HG03066 (cell line): ENCODE data around the gene TRIM68.
A peak's percentile ranks its signal among the peaks of the same experiment; 100 is the strongest.

ENCODE experiments used
- ATAC-seq: cut with Tn5 transposase; IDR thresholded peaks from one replicate; pipeline ENCODE4 v1.9.1; 2021; ENCODE audit warnings: low read depth; ENCODE audit not compliant: unreplicated experiment

The TRIM68 gene, protein sequence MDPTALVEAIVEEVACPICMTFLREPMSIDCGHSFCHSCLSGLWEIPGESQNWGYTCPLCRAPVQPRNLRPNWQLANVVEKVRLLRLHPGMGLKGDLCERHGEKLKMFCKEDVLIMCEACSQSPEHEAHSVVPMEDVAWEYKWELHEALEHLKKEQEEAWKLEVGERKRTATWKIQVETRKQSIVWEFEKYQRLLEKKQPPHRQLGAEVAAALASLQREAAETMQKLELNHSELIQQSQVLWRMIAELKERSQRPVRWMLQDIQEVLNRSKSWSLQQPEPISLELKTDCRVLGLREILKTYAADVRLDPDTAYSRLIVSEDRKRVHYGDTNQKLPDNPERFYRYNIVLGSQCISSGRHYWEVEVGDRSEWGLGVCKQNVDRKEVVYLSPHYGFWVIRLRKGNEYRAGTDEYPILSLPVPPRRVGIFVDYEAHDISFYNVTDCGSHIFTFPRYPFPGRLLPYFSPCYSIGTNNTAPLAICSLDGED

DNA sequence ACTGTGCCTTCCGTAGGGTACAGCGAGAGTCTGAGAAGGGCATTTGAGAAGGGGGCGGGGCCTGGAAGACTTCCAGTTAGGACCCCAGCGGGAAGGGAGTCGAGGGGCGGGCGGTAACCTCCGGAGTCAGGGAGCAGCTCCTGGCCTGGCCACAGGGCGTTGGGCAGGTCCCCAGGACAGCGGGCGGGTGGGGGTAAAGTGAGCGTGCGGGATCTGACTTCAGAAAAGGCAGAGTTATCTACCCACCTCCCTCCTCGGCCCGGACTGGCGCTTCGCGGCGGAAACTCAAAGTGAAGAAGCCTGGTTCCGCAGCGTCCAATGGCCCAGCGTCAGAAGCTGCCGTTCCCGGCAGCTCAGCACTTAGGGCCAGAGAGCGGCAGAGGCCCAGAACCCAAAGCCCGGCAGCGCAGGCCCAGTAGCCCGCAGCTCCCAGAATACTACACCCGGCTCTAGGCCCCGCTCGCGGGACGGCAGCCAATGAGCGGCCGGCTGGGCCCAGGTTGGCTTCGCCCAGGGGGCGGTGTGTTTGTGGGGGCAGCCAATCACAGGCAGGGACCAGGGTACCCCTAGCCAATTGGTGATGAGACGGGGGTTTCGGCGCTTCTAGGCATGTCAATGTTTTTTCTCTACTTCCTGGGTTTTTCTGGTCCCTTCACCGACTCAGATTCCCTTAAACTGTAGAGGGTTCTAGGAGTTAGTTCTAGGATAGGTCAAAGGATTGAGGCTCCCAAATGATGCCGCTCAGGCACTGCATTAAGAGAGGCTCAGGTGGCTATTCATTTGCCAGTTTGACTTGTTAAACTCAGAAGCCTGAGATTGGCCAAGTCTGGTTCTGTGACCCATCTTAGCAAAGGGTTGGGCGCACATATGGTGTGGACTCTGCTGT is at the start of gene TRIM68:
TSS of gene TRIM68 (minus strand) at position 451 of the 886 bp plus-strand sequence. CDS start 2,727 bp downstream, outside the sequence.
- peak; percentile 99 for ATAC-seq

DNA sequence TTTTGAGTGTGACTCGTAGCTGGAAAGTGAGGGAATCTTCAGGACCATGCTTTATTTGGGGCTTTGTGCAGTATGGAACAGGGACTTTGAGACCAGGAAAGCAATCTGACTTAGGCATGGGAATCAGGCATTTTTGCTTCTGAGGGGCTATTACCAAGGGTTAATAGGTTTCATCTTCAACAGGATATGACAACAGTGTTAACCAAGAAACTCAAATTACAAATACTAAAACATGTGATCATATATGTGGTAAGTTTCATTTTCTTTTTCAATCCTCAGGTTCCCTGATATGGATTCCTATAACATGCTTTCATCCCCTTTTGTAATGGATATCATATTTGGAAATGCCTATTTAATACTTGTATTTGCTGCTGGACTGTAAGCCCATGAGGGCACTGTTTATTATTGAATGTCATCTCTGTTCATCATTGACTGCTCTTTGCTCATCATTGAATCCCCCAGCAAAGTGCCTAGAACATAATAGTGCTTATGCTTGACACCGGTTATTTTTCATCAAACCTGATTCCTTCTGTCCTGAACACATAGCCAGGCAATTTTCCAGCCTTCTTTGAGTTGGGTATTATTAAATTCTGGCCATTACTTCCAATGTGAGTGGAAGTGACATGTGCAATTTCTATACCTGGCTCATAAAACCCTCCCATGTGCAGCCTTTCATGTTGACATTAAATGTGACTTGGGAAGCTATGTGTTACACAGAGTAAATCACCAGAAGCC is 46.8 kb upstream of the TRIM68 start:
- no peak for ATAC-seq

DNA sequence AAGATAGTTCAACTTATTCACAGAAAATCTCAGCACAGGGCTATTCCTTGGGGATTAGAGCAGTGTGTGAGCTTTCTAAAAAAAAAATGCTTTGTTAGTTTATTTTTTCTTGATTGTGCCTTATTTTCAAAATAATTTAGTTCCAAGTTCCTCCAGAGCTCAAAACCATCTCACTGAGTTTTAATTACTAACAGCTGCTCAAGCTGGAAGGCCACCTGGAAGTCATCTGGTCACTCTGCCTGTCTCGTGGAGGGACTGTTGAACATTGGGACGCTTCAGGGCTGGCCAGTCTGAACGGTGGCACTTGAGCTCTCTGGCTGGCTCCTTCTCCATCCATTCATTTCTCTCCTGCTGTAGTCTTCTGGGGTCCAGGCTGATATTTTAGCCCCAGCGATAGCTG is 39.7 kb upstream of the TRIM68 start:
- ATAC-seq = no peak

DNA sequence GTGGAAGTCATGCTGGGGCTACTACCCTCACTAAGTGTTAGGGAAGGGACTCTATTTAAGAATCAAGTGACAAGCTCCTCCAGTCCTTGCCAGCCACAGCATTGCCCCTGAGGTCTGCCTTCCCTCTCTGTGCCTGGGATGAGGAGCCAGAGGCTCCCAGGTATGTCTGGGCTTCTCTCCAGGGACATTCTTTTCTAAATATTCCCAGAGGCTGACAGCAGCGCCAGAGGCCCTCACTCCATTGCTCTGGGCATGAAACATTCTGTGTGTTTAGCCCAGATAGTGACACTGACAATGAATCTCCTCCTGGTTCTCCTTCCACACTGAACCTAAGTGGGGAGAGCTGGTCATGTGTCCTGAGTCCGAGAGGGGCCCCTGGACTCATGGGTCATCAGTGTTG is 37.9 kb upstream of the TRIM68 start:
- no peak for ATAC-seq

DNA sequence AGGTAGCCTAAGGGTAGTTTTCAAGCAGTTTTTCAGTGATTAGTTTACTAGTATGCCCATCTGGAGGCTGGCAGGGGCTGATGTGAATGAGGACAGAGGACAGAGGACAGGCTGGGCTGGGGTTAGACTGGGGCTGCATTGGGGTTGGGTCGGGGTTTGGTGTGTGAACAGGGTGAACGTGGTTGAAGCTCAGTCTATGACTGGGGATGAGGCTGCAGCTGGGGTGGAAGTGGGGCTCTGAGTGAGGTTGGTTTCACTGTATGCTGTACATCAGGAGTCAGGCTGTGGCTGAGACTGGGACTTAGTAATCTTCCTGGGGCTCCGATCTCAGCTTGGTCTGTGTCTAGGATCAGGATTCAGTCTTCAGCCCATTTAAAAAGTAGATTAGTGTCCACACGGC is 36.2 kb upstream of the TRIM68 start:
- no peak for ATAC-seq

DNA sequence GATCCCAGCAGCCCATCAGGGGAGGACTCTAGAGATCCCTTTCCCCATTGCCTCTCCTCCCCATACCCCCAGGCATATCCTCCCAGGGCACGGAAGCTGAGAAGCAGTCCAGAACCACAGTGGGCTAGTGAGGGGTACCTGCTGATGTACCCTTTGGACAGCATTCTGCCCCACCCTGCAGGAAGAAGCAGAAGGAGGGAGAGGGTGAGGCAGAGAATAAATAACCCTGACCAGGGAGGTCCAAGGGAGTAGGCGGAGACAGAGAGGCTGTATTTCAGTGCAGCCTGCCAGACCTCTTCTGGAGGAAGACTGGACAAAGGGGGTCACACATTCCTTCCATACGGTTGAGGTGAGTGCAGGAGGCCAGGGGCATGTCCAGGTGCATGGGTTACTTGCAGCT is 35.7 kb upstream of the TRIM68 start, which contains the start of gene OR51E1:
TSS of gene OR51E1 (plus strand) at position 301 of the 400 bp plus-strand sequence. CDS start 8,545 bp downstream, outside the sequence.
- ATAC-seq = no peak

DNA sequence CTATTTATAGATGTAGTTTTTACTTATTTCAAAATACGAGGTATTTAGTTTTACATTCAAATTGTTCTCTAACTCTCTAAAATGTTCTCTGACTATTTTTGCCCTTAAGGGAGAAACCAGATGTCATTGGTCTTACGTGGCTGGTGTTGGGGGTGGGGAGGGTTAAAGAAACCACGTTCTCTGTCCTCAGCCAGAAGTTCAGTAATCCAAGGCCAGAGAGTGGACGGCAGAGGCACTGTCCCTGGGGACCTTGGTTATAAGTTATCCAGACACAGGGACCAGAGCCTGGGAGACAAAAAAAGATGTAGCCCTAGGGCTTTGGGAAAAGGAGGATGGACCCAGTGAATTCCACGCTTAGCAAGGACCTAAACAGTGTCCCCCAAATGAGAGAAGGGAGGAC is 35.0 kb upstream of the TRIM68 start:
- ATAC-seq = no peak

DNA sequence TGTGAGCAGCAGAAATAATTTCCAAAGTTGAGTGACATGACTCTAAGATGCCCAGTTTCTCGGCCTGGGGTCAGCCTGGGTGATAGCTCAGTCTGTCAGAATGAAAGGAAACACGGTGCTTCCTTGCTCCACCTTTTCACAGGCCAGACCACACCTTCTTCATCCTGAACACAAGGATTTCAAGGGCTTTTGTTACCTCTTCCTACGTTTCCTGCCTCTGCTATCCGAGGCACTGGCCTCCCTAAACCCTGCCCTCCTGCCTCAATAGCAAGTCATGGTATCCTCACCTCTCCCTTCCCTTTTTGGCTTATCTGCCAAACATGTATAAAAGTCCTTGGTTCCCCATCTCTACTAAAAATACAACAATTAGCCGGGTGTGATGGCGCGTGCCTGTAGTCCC is 34.0 kb upstream of the TRIM68 start:
- ATAC-seq = no peak

DNA sequence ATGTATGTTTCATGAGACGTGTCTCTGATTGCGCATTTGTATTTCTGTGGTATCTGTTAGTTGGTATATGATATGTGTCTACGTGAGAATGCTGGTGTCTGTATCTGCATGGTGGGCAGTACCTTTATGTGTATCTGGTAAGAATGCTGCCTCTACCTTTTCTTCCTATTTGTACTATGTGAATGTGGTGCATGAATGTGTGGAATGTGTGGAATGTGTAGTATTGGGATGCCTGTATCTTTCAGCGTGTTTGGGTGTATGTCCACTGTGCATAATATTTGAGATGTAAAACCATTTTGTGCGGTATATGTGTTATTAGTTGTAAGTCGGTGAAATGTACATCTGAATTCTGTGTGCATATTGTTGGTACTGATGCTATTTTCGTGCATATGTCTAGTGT is 33.5 kb upstream of the TRIM68 start:
- ATAC-seq = no peak

DNA sequence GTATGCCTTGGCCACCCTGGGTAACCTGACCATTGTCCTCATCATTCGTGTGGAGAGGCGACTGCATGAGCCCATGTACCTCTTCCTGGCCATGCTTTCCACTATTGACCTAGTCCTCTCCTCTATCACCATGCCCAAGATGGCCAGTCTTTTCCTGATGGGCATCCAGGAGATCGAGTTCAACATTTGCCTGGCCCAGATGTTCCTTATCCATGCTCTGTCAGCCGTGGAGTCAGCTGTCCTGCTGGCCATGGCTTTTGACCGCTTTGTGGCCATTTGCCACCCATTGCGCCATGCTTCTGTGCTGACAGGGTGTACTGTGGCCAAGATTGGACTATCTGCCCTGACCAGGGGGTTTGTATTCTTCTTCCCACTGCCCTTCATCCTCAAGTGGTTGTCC is 31.9 kb upstream of the TRIM68 start:
- no peak for ATAC-seq

DNA sequence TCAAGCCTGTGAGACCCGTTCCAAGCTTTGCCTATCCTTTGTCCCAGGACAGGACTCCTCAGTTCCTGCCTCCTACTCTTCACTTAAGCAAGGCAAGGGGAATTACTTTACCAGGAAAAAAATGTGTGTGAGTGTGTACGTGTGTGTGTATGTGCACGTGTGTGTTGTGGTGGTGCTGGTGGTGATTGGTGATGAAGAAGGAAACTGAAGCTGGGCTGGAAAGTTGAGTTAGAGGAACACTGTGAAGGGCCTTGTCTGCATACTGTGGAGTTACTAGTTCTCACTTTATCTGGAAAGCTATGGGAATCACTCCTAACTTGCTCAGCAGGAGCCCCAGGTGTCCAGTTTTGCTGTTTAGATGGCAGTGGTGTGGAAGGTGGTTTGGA is 29.6 kb upstream of the TRIM68 start:
- ATAC-seq = no peak

DNA sequence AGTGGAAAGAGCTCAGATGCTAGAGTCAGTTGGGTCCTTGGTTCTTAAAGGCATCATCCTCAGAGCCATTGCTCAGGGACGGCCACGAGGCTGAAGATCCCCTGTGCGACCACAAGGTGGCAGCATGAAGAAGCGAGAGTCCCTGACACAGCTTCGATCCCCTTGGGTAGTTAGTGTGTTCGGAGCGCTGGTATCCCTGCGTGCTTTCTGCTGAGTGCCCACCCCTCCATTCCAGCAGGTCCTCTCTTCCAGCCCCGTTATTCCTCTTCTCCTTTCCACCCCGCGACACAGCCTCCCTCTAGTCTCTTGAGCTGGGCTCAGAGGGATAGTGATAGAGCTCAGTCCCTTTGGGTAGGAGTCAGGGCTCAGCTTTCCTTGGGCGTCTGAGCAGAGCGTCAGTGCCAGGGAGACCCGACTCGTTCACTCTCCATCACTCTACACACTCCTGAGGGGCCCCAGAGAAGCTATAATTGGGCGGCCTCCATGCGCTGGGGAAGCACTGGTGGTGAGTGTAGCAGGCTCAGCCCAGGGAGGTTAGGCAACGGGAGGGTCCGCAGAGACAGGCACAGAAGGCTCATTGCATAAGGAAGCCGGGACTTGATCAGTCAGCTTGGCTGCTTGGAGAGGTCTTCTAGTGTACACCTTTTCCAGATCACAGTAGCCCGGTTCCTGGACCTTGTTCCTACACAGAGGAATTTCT is 29.1 kb upstream of the TRIM68 start, which contains the start of gene OR51D1:
TSS of gene OR51D1 (plus strand) at position 516 of the 700 bp plus-strand sequence. CDS start 2,314 bp downstream, outside the sequence.
- ATAC-seq = peak; percentile 95

DNA sequence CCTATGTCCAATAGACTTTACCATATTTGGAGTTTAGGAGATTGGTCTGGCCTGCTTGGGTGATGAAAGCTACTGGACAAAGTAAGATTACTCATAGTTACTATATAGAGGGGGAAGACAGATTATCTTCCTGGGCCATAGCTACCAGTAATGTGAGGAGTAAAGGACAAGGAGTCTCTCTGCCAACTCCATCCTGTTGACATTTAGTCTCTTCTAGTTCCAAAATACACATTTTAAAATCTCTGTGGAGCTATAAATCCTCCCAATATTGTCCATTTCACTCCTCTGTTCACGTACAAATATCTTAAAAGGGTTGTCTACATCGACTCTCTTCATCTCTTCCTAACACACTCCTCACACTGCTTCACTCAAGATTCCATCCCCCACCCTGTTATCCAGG is 28.1 kb upstream of the TRIM68 start:
- ATAC-seq = no peak

DNA sequence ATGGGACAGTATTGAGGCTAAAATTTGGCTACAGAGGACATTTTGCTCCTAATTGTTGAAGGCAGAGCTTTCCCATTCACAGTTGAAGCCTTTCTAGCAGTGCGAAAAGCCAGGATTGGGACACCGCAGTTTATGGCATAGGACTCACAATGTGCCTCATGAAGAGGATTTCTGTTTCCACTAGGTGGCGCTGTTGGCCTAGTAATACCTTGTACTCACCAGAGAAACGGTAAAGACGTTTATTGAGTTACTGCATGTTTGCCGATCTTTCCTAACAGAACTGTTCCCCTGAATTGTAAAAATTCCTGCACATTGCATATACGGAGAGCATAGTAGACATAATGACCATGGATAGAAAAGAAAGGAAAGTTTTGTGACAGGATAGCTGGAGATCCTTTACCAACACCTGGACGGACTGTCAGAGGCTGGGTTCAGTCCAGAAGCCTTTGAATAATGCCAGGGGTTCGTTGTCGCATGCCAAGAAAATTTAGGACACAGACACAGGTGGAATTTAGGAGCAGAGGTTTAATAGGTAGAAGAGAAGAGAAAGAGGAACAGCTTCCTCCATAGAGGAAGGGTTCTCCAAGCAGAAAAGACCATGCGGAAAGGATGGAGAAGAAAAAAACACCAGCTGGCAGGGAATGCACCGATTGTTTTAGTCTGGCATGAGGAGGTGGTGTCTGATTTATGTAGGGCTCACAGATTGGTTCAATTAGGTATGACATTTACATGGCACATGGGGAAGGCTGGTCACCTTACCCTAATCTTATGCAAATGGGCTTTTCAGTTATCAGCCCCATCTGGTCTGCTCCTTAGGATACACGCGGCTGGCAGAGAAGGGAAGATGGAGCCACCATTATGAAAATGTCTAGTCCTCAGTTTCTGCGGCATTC is 18.4 kb upstream of the TRIM68 start:
- no peak for ATAC-seq

DNA sequence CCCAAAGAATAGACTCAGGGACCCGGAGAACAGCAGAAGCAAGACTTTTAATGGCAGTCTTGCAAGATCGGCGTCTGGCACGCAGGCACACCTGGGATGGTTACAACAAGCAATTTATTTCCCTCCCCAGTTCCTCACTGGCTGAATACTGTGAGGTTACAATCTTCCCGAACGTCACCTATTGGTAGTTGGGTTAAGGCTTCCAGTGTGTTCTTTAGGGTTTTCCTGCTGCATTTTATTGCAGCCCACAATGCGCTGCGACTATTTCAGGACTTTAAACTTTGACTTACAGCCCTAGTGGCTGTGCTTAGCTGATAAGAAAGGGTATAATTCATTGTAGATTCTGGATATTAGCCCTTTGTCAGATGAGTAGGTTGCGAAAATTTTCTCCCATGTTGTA is 11.5 kb upstream of the TRIM68 start:
- no peak for ATAC-seq

DNA sequence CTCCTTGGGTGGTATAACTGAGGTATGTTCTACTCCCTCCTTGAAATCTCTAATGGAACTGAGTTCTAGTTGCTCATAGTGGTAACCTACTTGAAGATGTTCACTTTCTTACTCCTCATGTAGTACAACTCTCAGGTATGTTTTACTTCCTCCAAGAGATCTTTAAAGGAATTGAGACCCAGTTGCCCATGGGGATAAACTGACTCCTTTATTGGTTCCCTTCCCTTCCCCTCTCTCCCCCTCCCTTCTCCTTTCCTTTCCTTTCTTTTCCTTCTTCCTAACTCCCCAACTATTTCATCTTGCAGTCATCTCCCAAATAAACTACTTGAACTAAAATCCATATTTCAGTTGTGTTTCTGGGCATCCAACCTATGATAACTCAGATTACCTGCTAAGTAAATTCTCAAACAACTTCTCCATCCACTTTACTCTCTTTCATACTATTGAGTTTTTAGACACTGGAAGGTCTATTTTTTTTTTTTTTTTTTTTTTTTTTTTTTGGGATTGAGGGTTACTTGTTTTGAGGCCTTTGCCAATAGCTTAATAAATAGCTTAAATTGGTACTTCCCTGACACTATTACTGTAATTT is 7.9 kb upstream of the TRIM68 start:
- ATAC-seq = no peak

DNA sequence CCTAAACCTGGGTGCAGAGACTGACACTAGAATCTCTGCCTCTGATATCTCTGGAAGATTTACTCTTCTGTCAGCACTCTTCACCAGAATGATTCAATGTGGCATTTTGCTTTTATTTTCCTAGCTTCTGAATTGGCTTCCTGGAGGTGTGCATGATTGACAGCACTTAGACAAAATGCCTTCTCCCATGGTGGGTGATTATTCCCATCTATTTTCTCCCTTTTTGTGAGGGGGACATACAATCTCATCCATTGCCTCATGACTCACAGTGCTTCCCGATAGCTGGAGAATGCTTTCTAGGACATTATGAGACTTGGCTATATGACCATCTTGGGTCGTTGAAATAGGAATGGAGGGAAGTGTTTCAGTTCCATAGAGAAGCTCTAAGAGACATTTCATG is 4.0 kb upstream of the TRIM68 start:
- ATAC-seq = no peak

DNA sequence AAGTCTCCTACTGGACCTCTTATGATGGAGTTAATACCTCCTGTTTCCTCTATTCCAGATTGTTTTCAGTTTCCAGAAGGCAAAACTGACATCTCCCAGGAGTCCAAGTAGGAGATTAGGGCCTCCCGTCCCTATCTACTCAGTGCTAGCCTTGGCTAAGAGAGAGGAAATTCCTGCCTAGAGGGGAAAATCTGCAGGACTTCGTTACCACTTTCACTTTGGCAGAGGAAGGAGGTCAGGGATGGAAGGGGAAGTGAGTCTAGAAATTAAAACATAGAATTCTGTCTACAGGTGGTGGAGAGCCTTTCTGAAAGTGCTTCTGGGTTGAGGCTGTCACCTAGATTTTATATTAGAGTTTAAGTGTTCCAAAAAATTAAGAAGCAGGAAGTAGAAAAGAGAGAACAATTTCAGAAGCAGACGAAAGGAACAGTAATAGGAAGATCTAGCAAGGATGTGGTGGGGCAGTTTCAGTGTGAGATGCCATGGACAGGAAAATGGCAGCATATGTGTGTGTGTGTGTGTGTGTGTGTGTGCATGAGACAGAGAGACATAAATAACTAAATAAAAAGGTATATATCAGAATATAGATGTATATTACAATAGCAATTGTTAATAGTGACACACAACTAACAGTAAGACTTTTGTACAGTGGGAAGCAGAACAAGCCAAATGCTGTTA is 2.4 kb upstream of the TRIM68 start:
- ATAC-seq = no peak
